ENCODE measurements around the gene CAMK1D. TPM values are rescaled to one million over a fixed set of nuclear protein-coding genes. Genes with fewer than 3 reads are reported as not detected.

Gene CAMK1D
- total and polyA plus RNA-seq, 2 experiments from 2014 or later = 3.5 to 6.0 TPM

- no peaks in the 10 kb centered on the region for H3K9me3 ChIP-seq (ENCODE audit: low read depth)
- H3K79me2 ChIP-seq = no peaks in the 10 kb centered on the region
- WGBS (ENCODE audit: low lambda C conversion rate, missing lambda C conversion rate) = 88% methylated on average over 6 of the region's 6 CpGs
- no peaks in the 10 kb centered on the region for H4K20me1 ChIP-seq (ENCODE audit: insufficient read depth, poor library complexity, severe bottlenecking)
- no peak overlapping the region for H3K4me2 ChIP-seq
- H3K4me3 ChIP-seq = no peak overlapping the region
- TF ChIP-seq EZH2 (IDR thresholded peaks at IDR 0.05; ENCODE audit: borderline replicate concordance) = no peak
- no peak for TF ChIP-seq CTCF (IDR thresholded peaks at IDR 0.05; ENCODE audit: poor library complexity)
- TF ChIP-seq EZH2phosphoT487 (IDR thresholded peaks at IDR 0.05; ENCODE audit: low read depth, severe bottlenecking, unreplicated experiment) = no peak
- no peak for DNase-seq (ENCODE audit: low spot score)
- no peaks in the 10 kb centered on the region for H3K27me3 ChIP-seq
- H3K27ac ChIP-seq = no peak overlapping the region
- no peaks in the 10 kb centered on the region for H3K36me3 ChIP-seq (replicated peaks; ENCODE audit: insufficient read depth, low read depth)
- no peaks in the 10 kb centered on the region for H3K9me2 ChIP-seq (replicated peaks; ENCODE audit: insufficient read depth)
- no peak overlapping the region for H2AFZ ChIP-seq
- peaks cover 24% of the 10 kb centered on the region for H3K4me1 ChIP-seq (ENCODE audit: insufficient read depth)
These were observed 354.5 kb downstream of the CAMK1D start for GRCh38 chr10:12703813-12704212.

GRCh38 chr10:12704488-12704887 is 355.1 kb downstream of the CAMK1D start:
- no peak for DNase-seq (ENCODE audit: low spot score)
- H3K4me2 ChIP-seq = no peak overlapping the region
- no peak overlapping the region for H2AFZ ChIP-seq
- TF ChIP-seq CTCF (IDR thresholded peaks at IDR 0.05; ENCODE audit: poor library complexity) (no peak), EZH2 (IDR thresholded peaks at IDR 0.05; ENCODE audit: borderline replicate concordance) (no peak), EZH2phosphoT487 (IDR thresholded peaks at IDR 0.05; ENCODE audit: low read depth, severe bottlenecking, unreplicated experiment) (no peak)
- WGBS (ENCODE audit: low lambda C conversion rate, missing lambda C conversion rate) = 86% methylated on average over 3 of the region's 3 CpGs
- H3K4me1 ChIP-seq (ENCODE audit: insufficient read depth) = peaks cover 30% of the 10 kb centered on the region
- no peaks in the 10 kb centered on the region for H3K79me2 ChIP-seq
- H3K36me3 ChIP-seq (replicated peaks; ENCODE audit: insufficient read depth, low read depth) = no peaks in the 10 kb centered on the region
- H3K4me3 ChIP-seq = no peak overlapping the region
- H3K9me3 ChIP-seq (ENCODE audit: low read depth) = no peaks in the 10 kb centered on the region
- H3K27ac ChIP-seq = no peak overlapping the region
- H4K20me1 ChIP-seq (ENCODE audit: insufficient read depth, poor library complexity, severe bottlenecking) = no peaks in the 10 kb centered on the region
- H3K9me2 ChIP-seq (replicated peaks; ENCODE audit: insufficient read depth) = no peaks in the 10 kb centered on the region
- H3K27me3 ChIP-seq = no peaks in the 10 kb centered on the region

GRCh38 chr10:12705943-12706342 is 356.6 kb downstream of the CAMK1D start:
- no peak overlapping the region for H3K27ac ChIP-seq
- TF ChIP-seq CTCF (IDR thresholded peaks at IDR 0.05; ENCODE audit: poor library complexity) (no peak), EZH2phosphoT487 (IDR thresholded peaks at IDR 0.05; ENCODE audit: low read depth, severe bottlenecking, unreplicated experiment) (no peak), EZH2 (IDR thresholded peaks at IDR 0.05; ENCODE audit: borderline replicate concordance) (no peak)
- H3K79me2 ChIP-seq = no peaks in the 10 kb centered on the region
- H3K4me2 ChIP-seq = no peak overlapping the region
- H3K27me3 ChIP-seq = no peaks in the 10 kb centered on the region
- H3K9me2 ChIP-seq (replicated peaks; ENCODE audit: insufficient read depth) = no peaks in the 10 kb centered on the region
- WGBS (ENCODE audit: low lambda C conversion rate, missing lambda C conversion rate) = 88% methylated on average over 4 of the region's 4 CpGs
- H3K4me1 ChIP-seq (ENCODE audit: insufficient read depth) = peaks cover 36% of the 10 kb centered on the region
- H2AFZ ChIP-seq = no peak overlapping the region
- H3K9me3 ChIP-seq (ENCODE audit: low read depth) = no peaks in the 10 kb centered on the region
- H3K36me3 ChIP-seq (replicated peaks; ENCODE audit: insufficient read depth, low read depth) = no peaks in the 10 kb centered on the region
- no peak overlapping the region for H3K4me3 ChIP-seq
- no peaks in the 10 kb centered on the region for H4K20me1 ChIP-seq (ENCODE audit: insufficient read depth, poor library complexity, severe bottlenecking)
- DNase-seq (ENCODE audit: low spot score) = no peak

Measured in hepatocyte (in vitro differentiated cells).